Astrocyte of the cerebellum (primary cell): Measurements from ENCODE around the gene CHL1.

Experiments
- DNase-seq: peaks from one replicate; pipeline ENCODE4 v3.0.0-alpha.2; 2011; ENCODE audit warnings: low read depth
- H3K4me3 ChIP-seq: 2 replicates; pipeline ENCODE4 v1.5.1; 2011; ENCODE audit warnings: mild to moderate bottlenecking, low read depth, low read length, moderate library complexity
- in situ Hi-C: cut with HindIII; loops from 2 replicates; pipeline ENCODE4 v1.10.0; 2017; ENCODE audit warnings: low sequenced_read_pairs
- TF ChIP-seq, protein P1 (sequence below): IDR thresholded peaks from 2 replicates; pipeline ENCODE4 v1.5.1; 2012; ENCODE audit warnings: low read length, low read depth, moderate library complexity, mild to moderate bottlenecking; ENCODE audit errors: missing control alignments

The CHL1 gene

GRCh38 chr3:210669-211068 is 14.1 kb downstream of the CHL1 start:
- in situ Hi-C loops = no loop called here
- no peak for DNase-seq
- H3K4me3 ChIP-seq = no peak overlapping the region
- TF ChIP-seq, protein P1, sequence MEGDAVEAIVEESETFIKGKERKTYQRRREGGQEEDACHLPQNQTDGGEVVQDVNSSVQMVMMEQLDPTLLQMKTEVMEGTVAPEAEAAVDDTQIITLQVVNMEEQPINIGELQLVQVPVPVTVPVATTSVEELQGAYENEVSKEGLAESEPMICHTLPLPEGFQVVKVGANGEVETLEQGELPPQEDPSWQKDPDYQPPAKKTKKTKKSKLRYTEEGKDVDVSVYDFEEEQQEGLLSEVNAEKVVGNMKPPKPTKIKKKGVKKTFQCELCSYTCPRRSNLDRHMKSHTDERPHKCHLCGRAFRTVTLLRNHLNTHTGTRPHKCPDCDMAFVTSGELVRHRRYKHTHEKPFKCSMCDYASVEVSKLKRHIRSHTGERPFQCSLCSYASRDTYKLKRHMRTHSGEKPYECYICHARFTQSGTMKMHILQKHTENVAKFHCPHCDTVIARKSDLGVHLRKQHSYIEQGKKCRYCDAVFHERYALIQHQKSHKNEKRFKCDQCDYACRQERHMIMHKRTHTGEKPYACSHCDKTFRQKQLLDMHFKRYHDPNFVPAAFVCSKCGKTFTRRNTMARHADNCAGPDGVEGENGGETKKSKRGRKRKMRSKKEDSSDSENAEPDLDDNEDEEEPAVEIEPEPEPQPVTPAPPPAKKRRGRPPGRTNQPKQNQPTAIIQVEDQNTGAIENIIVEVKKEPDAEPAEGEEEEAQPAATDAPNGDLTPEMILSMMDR = no peak

GRCh38 chr3:212432-212831 is 15.9 kb downstream of the CHL1 start:
- DNase-seq = no peak

GRCh38 chr3:217099-217813 is 20.7 kb downstream of the CHL1 start:
- no peak for DNase-seq
- no peak overlapping the region for H3K4me3 ChIP-seq
- in situ Hi-C loops = no loop called here
- TF ChIP-seq, protein P1 = no peak

More at GRCh38 chr3:212432-212831, 15.9 kb downstream of the CHL1 start:
- TF ChIP-seq, protein P1 = no peak
- in situ Hi-C loops = no loop called here
- no peak overlapping the region for H3K4me3 ChIP-seq

DNA sequence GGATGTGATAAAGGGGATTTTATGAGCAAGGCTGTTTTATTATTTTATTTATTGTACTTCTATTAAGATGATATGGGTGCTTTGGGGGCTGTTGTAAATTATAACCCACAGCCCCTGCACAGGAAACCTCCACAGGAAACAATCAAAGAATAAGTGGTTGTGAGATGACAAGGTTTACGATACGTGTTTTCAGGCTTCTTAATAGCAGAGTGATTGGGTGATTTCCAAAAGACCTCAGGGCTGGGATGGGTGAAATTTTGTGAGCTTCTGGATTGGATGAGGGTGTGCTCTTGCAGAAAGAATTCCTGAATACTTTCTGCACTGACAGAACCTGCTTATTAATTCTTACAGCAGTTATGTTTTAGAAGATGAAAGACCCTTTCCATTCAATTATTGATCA is 21.4 kb downstream of the CHL1 start:
- TF ChIP-seq, protein P1 = no peak
- in situ Hi-C loops = no loop called here
- DNase-seq = no peak
- H3K4me3 ChIP-seq = no peak overlapping the region

- DNase-seq = no peak
- TF ChIP-seq, protein P1 = no peak
- no peak overlapping the region for H3K4me3 ChIP-seq
- in situ Hi-C loops = no loop called here
These were observed 32.0 kb downstream of the CHL1 start for GRCh38 chr3:228442-229182.

- in situ Hi-C loops = no loop called here
- TF ChIP-seq, protein P1 = no peak
- no peak for DNase-seq
- H3K4me3 ChIP-seq = no peak overlapping the region
These were observed 32.7 kb downstream of the CHL1 start for GRCh38 chr3:229183-229661.
